HG02763 (cell line): ENCODE measurements around the gene BMPER.

ENCODE experiments used
- ATAC-seq: cut with Tn5 transposase; IDR thresholded peaks from one replicate; pipeline ENCODE4 v1.9.1; 2021; ENCODE audit warnings: mild to moderate bottlenecking, moderate library complexity; ENCODE audit not compliant: unreplicated experiment

The BMPER gene

DNA sequence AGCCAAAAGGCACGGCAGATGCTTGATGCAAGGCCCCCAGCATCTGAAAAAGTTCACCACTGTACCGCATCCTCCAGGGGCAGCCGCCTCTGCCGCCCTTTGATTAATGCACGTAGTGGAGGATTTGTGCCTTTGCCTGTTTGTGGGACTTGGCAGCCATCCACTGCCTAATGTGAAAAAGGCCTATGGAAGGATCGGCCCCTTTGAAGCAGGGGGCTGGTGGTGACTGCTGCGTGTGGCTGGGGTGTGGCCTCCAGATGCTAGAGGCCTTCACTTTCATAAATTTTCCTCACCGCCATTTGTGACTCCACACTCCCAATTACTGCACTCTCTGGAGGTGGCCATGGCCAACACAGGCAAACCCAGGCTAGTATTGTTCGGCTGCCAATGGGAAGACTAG lies 226.0 kb downstream of the BMPER start:
- ATAC-seq: no peak

DNA sequence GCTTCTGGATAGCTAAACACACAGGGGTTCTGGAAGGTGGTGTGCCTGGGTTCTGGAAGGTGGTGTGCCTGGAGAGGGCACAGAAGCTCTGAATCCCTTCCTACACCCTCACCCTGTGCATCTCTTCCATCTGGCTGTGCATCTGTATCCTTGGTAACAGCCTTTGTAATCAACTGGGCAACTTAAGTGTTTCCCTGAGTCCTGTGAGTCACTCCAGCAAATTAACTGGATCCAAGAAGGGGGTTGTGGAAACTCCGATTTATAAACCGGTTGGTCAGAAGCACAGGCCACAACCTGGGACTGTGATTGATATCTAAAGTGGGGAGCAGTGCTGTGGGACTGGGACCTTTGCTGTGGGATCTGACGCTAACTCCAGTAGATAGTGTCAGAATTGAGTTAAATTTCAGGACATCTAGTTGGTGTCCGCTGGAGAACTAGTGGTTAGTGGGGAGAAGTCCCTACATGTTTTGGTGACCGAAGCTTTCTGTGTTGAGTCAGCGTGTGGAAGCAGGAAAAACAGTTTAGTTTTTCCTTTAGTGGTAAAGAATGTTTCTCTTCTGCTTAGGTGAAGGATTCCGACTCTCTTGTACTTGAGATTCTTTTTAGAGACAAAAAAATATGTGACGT lies 228.1 kb downstream of the BMPER start:
- no peak for ATAC-seq

DNA sequence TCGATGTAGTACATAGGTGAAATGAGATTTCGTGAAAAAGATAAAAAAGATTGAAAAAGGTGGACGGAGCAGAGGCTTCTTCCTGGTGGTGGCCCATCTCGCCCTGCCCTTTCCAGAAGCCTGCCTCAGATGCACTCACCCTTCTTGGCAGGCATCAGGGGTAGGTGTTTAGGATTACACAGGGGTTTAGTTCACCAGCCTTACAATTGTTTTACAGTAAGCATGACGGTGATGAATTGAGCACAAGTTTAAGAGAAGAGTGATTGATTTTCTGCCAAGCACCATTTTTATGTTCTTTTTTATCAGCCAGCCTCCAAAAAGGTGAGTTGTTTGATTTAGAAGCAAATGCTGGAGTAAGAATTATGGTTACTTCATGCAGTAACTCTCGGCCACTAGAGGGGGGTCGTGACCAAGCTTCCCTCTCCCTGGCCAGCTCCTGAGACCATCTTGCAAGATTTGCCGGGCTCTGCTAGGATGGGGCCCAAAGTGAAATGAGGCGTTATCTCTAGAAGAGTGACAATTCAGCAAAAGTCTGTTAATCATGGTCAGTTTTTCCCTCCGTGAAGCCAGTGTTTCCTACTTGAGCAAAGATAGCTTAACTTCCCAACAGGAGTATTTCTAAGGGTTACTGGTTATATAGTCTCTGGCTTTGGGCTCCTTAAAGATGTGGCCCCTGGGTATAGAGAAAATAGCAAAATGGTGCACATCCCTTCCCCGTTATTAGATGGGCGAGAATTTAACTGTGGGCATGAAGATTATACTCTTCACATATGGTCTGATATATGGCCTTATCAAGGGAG lies 228.8 kb downstream of the BMPER start:
- no peak for ATAC-seq

DNA sequence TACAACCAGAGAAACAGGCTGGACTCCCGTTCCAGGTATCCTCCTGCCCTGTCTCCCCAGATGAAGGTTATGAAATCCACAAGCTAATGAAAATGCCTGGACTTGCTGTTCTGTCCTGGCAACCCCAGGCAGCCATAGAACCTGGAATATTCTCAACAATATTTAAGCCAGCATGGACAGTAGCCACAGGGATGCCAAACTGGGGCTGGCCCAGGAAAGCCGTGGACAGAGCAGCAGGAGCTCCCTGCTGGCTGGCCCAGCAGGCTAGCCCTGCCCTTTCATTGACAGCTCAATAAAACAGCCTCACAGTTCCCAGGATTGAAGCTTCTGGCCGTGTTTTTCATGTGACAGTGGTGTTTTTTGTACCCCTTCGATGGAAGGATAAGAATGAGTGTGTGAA lies 230.6 kb downstream of the BMPER start:
- ATAC-seq: no peak

DNA sequence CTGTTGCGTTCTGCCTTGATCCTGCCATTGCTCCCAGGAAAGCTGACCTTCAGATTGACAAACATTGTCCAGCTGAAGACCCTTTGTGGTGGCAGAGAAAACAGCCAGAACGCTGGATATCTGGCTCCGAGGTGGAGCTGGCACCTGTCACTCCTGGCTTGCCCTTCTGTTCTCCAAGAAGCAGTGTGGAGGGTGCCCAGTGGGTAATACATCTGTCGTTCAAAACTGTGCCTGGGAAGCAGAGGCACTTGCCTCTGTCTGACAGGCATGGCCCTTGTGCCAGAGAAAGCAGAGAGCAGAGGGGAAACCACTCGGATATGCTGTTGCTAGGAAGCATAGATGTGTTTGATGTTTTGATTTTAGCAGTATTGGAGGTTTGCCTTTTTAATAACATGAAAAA lies 231.4 kb downstream of the BMPER start:
- no peak for ATAC-seq

DNA sequence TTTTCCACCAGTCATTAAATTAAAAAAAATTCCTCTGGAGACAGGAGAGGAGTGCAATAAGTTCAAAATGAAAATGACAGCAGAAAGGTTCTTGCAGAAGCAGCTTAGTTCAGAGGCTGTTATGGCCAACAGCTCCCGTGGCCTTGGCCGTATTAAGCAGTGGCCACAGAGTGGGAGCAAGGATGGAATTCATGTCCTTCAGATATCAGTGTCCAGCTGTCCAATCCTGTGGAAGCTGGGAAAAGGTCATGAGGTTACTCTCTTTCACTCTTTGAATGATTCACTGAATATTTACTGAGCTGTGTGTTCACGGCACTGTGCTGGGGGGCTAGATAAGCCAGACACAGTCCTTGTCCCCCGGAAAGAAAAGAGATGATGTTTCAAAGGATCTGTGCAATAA lies 231.8 kb downstream of the BMPER start:
- ATAC-seq: no peak

DNA sequence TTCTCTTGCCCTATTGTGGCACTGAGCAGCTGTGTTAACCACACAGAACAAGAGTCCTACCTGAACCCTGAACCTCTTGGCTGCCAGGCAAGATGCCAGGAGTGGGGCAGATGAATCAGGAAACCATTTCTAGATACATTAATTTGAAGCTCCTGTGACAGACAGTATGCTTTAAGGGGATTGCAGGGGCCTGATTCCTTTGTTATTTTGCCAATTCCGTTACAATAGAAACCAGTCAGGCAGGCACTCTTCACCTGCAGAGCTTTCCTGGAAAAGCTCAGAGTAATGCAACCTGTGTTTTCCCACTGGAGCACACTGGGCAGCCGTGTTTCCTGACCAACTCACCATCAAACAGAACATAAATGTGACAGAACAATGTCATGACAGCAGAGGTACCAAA lies 233.1 kb downstream of the BMPER start:
- ATAC-seq: no peak

DNA sequence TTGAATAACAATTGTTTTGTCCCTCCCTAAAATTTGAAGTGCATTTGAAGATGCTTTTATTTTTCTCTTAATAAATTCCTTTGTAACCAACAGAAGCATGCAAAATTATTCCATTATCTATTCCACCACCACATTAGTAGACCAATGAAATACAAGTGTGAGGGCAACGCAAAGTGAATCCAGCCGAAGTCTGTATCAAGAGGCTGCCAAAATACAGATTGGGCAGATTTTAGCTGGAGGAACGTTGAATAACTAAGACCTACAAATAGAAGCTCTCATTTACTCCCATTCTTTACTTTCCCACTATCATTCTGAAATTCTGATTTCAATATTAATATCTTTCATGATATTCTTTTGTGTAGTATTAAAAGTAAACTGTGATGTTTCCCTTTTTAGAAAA lies 233.7 kb downstream of the BMPER start:
- no peak for ATAC-seq

DNA sequence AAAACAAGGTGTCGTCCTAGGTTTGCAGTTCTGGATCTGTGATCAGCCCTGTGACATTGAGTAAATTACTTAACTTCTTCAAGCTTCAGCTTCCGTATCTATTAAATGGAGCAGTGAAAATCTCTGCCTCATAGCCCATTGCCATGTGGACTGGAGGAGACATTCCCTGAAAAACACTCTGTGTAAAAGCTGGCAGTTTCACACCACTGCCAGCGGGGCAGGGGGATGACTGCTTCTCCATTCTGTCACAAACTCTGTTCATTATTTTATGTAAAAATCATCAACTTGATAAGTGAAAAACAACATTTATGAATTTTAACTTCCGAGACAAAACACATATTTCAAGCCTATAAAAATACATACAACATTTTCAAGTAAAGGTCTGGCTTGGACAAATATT lies 234.7 kb downstream of the BMPER start:
- no peak for ATAC-seq

DNA sequence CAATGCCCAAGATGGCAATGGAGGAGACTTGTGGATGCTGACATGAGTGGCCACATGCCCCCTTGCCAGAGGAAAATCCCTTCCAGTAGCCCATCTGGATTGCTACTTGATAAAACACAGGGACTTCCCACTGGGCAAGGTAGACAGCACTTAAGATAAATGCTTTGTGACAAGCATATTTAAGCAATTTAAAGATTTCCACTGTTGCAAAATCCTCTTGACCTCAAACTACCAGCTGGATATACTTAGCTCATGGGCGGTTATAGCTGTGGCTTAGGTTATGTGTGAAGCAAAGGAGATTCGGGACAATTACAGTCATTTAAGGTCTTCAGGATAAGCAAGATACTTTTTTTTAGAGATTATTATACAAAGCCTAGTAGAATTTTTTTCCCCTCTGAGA lies 238.1 kb downstream of the BMPER start:
- no peak for ATAC-seq

DNA sequence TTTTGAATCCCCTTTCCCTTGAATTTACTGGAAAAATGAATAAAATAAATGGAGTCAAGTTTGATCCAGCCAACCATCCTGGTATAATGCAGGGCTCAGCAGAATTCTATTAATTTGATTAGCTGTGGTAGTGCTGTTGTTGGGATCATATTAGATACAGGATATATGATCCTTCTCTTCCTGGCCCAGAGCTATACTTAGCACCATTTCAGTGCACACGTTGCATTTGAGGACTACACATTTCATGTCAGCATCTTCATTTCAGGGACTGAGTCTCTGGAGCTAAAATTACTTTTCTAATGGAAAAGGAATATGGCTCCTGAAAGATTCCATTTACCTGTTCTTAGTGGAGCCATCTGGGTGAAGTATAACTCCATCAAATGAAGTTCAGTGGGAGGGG lies 240.3 kb downstream of the BMPER start:
- no peak for ATAC-seq

DNA sequence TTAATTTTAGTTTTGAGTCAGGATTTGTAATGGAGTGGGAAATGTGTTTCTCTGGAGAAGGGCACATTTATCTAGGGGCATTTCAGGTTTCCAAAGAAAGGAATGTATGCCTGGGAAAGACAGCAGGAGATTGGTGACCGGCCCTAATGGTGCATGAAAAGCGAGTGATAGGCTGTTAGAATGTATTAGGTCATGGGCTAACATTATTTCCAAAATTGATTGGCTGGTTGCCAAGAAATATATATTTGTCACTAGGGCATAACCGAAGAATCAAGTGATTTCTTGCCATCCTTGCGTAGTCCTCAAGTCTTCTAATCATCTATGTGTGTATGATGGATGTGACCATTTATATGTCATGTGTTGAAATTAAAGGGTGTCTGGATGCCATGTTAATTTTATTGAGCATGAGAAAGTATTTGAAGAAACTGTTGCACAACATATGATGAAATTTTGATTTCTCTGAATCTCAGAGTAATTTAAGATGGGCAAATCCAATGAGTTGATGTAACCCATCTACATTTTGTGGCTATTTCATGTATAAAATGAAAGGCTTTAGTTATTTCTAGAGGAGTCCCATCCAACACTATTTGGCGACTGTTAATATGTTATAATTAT lies 248.4 kb downstream of the BMPER start:
- ATAC-seq: no peak

DNA sequence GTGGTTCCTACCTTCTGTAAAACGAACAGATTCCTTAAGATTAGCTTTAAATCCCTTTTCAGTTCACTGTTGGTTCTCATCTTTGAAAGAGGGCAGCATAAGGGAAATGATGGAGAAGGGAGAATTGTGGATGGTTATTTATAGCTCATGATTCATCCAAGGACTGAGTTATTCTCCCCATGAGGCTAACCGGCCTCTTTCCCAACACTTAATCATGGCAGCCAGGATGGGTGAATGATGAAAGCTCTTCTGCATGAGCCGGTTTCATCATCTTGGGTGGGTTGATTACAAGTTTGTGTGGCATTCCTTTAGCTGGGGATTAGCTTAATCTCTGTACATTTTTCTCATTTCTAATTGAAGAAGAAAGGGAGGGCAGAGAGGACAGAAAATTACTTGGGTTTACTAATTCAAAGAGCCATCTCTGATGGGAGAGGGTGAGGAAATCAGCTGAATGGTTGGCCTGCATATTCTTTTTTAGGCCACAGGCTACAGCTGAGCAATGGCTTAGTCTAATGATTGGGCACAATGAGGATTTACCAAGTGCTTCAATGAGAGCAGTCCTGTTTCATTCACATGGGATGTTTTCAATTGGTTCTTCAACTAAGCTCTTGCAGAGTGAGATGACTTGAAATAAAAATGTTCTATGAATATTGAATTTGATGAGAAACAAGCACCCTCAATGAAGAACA lies 250.0 kb downstream of the BMPER start:
- no peak for ATAC-seq

DNA sequence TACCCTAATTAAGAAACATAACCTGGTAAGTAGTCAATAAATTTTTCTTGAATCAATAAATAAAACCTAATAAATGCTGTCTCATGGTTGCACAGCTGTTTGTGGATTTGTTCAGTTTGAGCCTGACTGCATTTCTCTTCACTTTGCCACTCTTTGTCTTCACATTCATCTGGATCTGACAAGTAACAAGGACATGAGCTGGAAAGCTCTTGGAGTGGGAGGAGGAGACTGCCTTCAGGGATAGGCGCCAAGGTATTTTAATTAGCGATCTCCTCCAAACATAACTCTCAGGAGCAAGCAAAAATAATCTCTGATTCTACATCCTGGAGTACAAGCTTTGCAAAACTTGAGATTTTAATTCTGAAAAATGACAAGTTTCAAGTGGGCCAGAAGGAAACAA lies 251.0 kb downstream of the BMPER start:
- no peak for ATAC-seq

DNA sequence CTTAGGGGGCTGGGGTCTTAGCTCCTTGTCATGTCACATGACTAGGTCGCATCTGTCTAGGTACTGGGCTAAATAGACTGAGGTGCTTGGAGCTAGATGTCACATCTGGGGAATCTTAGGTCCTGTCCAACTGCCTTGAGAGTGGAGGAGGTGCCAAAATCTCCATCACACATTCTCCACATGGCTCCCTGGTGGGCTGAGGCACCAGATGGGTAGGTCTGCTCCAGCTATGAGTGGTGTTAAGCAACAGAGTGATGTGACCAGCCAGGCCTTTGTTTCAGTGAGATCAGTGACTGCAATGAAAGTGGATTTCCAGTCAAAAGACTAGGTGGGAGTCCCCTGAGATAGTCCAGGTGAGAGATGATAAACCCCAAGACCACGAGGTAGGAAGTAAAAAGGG lies 251.8 kb downstream of the BMPER start:
- no peak for ATAC-seq

DNA sequence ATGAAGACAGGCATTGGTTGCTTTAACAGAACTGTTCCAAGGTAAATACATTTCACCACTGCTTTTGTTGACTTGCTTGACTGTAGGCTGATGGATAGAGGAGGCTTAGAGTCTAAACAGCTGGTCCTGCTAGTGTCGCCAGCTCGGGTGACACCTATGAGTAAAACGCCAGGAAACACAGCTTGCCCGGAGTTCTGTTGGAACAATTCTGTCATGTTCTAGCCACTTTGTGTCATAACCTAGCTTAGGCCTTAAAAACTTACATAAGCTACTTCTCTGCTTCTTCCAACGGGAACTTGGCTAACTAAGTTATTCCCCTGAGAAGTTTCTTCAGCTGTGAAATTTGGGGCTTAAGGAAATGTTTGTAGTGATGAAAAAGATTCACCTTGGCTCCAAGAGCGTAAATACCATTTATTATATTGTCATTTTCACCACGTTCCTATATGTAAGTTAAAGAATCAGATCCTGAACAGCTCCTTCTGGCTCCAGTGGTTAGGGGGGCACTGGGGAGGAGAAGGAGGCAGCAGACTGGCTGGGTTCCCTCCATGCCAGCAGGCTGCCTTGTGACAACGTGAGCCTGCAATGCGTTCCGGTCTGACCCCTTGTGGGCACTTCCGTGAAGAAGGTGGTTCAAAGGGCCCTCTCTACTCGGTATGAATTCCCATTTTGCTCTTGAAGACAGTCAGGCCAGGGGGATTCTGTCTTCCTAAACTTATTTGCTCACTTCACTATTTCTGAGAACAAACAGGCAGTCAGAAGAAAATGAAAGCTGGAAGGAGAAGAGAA lies 253.2 kb downstream of the BMPER start:
- no peak for ATAC-seq

DNA sequence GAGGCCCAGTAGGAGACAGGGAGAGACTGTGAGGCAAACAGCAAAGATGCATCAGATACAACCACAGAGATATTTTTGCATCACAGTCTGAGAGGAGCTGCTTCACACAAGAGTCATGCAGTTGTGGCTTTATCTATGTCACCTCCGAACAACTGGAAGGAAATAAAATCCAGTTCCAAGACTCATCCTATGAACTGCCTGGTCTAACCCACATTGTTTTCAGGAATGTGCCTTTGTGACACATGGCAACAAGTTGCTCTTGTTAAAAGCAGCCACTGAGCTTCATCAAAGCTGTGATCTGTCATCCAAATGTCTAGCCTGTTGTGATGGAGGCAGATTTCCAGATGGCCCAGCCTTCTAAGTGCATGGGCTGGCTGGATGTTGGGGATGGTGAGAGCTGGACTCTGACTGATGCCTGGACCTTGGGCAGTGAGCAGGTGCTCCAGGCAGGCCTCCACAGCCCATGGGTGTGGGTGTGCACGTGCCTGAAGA lies 255.0 kb downstream of the BMPER start:
- no peak for ATAC-seq

DNA sequence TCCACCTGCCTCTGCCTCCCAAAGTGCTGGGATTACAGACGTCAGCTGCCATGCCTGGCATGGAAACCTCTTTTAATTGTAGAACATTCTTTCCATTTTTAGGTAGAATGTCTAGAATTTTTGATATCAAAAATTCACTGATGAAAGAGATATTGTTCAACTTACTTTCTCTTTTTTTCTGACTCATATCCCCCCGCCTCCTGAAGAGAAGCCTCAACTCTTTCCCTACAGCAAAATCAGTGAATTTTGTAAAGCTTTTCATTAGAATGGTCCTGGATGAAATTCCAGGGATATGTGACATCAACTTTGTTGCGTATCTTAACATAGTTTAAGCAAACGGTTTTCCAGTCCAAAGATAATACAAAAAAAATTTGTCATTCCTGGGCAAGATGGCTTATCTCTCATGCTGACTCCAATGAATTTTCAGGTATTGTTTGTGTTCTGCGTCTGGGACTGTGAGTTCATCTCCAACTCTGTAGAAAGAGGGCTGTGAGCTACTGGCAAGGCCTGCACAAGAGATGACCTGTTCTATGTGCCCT lies 256.8 kb downstream of the BMPER start:
- no peak for ATAC-seq

DNA sequence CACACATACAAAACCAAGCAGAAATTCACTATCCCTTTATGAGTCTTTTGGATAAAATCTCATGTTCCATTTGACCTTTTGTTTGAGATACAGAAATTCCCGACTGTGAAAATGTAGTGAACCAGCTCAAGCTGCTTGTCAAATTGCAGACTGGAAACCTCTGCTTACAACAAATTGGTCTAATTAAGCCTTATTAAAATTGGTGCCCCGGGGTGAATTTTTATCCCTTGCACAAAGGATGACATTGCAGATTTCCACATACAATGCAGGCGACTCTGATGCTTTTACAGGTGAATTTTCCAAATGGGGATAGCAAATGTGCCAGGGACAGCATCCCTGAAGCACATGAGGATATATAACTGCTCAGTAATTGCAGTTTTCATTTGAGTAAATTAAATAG lies 257.3 kb downstream of the BMPER start:
- ATAC-seq: no peak

DNA sequence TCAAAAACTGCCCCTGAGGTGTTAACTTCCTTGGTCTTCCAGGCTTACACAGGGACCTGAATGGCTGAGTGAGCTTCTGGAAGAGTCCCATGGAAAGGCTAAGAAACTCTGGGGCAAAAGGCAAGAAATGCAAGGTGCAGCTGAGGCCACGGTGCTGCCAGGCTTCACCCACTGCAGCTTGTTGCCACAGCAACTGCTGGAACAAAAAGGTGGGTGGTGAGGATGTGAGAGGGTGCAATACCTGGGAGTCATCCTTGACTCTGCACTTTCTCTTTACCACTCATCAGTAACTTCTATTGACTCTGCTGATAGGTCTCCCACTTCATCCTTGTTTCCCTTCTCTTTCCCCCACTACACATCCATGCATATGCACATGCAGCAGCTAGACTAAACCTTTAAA lies 258.6 kb downstream of the BMPER start:
- no peak for ATAC-seq

DNA sequence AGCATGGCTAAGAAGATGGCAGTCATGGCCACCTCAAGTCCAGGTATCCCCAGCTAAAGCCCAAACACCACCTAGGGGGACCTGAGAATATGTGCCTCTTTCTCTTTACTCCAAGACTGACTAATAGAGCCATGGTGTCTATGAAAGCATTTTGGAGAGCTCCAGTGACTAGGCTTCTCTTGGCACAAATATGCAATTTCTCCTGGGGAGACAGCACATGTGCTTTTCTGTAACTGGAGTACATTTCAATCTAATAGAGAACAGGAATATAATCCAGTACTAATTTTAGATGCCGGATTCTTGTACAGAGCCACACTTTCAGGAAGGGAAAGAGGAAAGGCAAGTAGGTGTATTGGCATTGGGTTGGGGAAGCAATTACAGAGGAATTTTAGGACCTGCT lies 260.1 kb downstream of the BMPER start:
- no peak for ATAC-seq
